GM19328 (cell line): ENCODE data around the gene EML4.
A peak's percentile ranks its signal among the peaks of the same experiment; 100 is the strongest.
"Not testable (repeated sequence)": the region's sequence is repeated elsewhere in the genome, so short reads cannot be mapped to it uniquely, and the experiment has no call there.

Experiments used
- ATAC-seq: cut with Tn5 transposase; IDR thresholded peaks from one replicate; pipeline ENCODE4 v1.9.1; 2021; ENCODE audit warnings: mild to moderate bottlenecking, moderate library complexity; ENCODE audit not compliant: unreplicated experiment

Gene EML4

DNA sequence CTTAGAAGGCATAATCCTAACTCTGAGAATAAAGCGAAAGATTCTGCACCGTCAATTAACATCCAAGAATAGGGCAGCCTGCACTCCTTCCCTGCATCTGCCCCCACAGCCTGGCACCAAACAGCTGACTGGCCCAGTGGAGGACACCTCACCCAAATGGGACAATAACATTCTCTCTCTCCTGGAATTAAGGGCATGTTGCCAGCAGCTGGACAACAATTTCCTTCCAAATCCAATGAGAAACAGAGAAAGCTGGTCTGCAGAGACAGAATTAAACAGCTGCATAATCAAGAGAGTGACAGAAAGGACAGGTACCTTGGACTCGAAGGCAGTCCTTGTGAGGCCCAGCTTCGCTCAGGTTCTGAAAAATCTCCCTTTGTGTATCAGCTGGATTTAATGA lies 176.8 kb downstream of the EML4 start:
- ATAC-seq, result no peak

DNA sequence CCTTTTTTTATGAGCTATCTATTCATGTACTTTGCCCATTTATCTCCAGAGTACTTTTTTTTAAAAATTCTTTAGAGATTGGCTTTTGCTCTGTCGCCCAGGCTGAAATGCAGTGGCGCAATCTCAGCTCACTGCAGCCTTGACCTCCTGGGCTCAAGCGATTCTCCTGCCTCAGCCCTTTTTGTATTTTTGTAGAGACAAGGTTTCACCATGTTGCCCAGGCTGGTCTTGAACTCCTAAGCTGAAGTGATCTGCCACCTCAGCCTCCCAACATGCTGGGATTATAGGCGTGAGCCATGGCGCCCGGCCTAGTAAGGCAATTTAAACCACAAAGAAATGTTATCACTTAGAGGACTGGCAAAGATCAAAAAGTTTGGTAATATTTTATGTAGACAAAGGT lies 177.7 kb downstream of the EML4 start:
- ATAC-seq, result not testable (repeated sequence)

DNA sequence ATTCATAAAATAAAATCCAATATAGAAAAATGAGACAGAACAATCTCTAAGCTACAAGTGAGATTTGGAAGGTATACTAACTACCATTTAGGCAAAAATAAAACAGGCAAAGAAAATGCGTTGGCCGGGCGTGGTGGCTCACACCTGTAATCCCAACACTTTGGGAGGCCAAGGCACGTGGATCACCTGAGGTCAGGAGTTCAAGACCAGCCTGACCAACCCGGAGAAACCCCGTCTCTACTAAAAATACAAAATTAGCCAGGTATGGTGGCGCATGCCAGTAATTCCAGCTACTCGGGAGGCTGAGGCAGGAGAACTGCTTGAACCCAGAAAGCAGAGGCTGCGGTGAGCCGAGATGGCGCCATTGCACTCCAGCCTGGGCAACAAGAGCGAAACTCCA lies 178.4 kb downstream of the EML4 start:
- not testable (repeated sequence) for ATAC-seq

DNA sequence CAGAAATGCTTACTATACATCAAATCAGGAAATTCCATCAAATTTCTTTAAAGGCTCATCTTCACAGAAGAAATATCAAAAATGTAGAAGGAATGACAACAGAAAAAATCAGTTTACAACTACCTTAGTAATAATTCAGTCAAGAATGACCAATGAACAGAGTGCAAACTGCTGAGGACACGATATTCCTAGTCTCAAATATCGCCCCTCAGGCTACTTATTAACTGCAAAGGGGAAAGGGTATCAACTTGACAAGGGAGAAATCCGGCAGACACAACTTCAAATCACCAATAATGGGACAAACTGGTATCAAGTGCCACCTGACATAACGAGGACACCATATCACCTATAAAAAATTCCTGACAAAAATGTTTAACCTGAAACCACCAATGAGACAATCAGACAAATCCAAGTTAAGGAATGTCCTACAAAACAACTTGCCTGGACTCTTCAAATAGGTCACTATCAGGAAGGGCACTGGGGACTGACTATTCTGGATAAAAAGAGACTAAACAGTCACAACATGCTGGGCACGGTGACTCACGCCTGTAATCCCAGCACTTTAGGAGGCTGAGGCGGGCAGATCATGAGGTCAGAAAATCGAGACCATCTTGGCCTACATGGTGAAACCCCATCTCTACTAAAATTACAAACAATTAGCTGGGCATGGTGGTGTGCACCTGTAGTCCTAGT lies 179.1 kb downstream of the EML4 start:
- no peak for ATAC-seq

- no peak for ATAC-seq
Observed at GRCh38 chr2:42350434-42351063, 181.4 kb downstream of the EML4 start.

DNA sequence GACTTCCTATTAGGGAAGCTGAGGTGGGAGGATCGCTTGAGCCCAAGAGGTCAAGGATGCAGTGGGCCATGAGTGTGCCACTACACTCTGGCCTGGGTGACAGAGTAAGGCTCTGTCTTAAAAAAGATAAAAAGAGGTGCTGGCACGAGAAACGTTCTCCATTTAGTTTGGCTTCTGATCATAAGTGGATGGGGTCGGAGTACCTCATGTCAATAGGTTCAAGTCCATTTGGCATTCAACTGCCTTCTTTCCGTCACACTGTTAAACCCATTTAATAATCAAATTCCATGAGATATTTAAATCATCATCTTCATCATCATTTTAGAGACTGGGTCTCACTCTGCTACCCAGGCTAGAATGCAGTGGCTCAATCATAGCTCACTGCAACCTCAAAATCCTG lies 182.7 kb downstream of the EML4 start:
- ATAC-seq, result no peak

DNA sequence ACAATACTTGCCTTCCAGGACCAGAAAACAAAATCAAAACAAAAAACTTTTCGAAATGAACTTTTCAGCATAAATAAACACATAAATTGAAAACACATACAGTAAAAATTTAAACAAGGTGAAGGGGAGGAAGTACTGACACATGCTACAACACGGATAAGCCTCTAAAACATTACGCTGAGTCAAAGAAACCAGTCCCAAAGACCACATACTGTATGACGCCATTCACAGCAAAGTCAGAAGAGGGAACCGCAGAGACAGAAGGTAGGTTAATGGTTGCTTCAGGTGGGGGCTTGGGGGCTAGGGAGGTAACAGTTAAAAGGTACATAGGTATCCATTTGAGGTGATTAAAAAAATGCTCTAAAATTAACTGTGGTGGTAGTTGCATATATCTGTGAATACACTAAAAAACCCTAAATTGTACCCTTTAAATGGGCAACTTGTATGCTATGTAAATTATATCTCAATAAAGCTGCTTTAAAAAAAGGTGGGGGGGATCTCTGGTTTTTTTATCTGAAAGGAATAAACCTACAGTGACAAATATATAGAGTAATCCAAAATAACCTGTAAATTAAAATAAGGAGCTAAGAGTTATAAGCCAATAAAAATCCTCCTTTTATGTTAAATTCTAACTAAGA lies 184.8 kb downstream of the EML4 start:
- ATAC-seq, result no peak

- ATAC-seq, result no peak
Observed at GRCh38 chr2:42359304-42359964, 190.3 kb downstream of the EML4 start.

GRCh38 chr2:42359965-42360483 lies 190.9 kb downstream of the EML4 start:
- no peak for ATAC-seq

GRCh38 chr2:42360493-42360889 lies 191.3 kb downstream of the EML4 start:
- ATAC-seq, result no peak

DNA sequence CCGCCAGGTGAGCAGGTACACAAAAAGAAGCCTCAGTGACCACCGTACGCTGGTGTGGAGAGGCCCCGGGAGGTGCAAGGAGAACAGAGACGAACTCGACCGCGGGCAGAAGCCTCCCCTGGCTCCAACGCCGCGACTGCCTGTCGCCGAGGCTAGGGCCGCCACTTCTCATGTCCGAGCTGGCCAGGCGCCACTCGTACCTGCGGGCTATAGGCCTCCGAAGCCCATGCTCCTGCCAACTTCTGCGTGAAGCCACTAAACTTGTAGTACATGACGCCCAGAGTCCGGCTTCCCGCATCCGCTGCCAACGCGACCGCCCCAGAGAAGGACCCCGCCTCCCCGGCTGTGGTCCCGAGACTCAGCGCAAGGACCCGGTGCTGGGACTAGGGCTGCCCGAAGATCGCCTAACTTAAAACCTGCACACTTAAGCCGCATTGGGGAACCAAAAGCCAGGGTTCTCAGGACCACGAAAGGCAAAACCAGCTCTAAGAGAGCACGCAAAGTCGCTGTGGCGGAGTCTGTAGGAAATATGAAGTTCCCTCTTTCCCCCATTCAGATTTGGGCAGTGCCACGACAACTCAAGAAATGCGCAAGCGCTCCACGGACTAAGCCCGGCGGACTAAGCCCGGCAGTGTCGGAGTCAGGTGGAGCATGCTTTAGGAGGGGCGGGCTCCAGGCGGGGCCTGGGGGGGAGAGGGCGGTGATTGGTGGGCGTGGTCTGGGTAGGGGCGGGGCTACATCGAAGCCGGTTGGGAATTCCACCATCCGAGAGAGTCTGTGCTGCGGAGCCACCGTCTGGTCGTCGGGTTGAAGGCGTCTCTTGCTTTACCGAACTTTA lies 192.0 kb downstream of the EML4 start, which contains the start of gene COX7A2L:
Gene COX7A2L, minus strand, starts transcription at position 328 of the 838 bp plus-strand sequence. Its CDS starts 56 bp downstream, at position 272.
- ATAC-seq, result peak; percentile 95

DNA sequence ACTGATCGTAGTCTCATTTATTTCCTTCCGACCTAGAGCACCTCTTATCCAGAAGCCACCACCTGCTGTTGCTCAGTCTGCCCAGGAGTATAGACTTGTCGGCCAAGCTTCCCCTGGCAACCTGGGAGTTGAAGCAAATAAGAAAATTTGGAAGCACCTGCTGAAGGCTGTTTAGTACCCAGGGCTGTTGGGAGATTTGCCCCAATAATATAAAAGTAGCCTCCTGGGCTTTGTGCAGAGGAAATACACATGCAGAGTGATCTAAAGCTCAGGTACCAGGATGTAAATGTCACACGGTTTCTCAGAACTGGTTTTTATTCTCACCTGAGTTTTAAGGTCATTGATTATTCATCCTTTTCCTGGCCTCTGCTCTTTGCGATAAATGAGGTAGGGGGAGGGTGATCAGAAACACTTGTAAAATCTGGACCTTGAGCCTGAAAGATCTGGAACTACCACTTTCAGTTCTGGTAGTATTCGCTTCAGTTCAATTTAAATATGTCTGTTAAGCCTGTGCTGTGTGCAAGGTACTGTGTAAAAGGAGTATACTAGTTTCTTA lies 192.7 kb downstream of the EML4 start:
- ATAC-seq, result no peak

GRCh38 chr2:42363413-42363812 lies 194.3 kb downstream of the EML4 start:
- no peak for ATAC-seq

GRCh38 chr2:42364658-42365057 lies 195.5 kb downstream of the EML4 start:
- no peak for ATAC-seq

DNA sequence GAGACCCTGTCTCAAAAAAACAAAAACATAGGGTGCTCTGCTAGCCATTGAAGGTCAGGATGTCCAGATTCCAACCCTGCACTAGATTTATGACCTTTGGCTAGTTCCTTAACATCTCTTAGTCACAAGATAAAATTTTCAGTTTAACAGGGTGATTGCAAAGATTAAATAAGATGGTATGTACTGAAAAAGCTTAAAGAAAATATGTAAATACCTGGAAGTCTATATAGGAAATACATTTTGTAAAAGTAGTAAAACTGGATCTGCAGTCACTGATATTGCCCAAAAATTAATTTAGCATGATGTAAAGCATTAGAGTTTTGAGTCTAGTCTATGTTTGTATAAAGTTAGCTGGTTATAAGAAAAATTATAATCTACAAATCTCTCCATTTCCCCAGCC lies 197.3 kb downstream of the EML4 start:
- ATAC-seq, result no peak

DNA sequence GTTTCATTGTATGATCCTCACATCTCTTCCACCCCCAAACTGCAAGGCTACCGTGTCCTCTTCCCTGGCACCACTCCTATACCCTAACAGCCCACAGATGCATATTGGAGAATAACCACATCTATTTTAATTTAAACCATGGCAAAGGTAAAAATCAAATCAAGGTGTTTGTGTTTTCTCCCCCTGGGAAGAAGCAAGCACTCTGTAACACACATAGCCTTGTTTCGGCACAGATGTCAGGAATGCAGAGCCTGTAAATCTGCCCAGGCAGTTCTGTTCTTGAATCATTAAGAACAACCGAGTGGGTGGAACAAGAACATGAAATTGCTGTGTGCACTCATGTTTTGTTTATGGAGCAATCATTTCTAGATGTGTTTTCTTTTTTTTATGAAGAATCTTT lies 198.7 kb downstream of the EML4 start:
- ATAC-seq, result no peak

- ATAC-seq, result no peak
Observed at GRCh38 chr2:42368817-42369531, 199.8 kb downstream of the EML4 start.

DNA sequence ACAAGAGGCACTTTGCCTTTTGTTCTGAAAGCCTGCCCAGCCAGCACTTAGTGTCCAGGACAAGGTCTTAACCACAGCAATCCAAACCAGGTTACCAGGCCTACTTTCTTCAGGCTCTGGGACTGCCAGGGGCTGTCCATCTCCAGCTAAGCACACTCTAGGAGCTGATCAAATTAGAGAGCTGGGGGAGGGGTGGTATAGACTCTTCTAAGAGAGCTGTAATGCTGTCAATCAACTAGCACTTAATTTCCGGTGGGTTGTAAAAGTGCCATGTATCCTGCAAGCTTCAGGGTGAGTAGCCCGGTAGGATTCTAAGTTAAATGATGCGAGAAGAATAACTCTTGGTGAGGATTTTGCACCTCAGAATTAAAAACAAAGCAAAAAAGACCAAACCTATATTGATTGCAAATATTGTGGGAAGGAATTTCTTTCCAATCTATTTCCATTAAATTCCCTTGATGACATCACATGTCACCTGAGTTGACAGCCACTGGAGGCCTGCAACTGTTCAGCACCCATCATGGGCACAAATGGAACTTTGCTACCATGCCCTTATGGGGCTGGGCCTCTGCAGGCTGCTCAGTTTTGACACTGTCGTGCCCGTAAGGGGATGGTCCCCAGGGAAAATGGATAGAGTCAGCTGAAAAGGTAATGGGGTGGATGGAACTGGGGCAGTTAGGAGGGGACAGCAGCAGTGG lies 200.5 kb downstream of the EML4 start:
- no peak for ATAC-seq
